ENCODE results near the gene AGRN. TPM values are rescaled to one million over a fixed set of nuclear protein-coding genes. Genes with fewer than 3 reads are reported as not detected.
"Not testable (repeated sequence)": the region's sequence is repeated elsewhere in the genome, so short reads cannot be mapped to it uniquely, and the experiment has no call there.

AGRN gene
- polyA plus RNA-seq, 3 donors, result 188 to 295 (median 282) TPM

DNA sequence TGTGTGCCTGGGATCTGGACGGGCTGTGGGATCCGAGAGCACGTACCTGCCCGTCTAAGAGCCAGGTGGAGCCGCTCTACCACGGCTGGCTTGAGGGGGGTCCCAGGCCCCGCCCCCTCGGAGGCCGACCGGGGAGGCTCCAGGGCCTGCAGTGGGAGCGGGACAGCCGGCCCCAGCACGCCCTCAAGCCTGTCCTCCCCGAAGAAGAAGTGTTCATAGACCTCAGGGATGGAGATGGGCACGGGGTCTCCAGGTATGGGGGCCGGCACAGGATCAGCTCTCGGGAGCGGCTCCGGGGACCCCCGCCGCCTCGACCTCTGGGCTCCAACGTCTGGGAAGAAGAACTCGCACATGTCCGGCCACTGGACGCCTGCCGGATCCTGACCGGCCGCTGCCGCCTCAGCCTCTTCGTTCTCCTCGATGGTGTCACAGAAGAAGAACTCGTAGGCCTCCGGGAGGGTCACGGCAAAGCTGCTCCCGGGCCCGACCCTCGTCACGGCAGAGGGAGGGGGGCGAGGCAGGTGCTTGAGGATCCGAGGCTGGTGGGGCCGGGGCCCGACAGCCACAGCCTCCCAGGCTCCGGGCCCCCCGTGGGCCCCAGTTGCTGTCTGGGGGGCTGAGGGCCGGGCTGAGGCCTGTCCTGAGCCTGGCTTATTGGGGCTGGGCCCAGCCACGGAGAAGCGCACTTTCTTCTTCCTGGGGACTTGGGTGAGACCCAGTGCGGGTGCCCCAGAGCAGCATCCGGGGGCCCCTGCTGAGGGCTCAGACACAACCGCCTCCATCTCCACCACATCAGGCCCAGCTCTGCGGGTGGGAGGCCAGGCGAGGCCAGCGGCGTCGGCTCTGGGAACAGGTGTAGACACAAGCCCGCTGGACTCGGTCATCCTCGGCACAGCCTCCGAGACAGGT lies 40.8 kb upstream of the AGRN start:
- DNase-seq (ENCODE audit: extremely low read depth in 1 of 11, low read depth in 9 of 11, low spot score in 4 of 11), result no peak

DNA sequence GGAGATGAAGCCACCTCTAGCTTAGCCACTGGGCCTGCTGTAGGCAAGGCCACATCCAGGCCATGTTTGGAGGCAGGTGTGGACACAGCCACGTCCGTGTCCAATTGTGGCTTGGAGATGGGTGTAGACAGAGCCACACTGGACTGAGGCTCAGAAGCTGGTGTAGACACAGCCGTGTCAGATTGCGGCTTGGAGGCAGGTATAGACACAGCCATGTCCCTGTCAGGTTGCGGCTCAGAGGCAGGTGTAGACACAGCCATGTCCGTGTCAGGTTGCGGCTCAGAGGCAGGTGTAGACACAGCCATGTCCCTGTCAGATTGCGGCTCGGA lies 40.2 kb upstream of the AGRN start:
- no peak for DNase-seq (ENCODE audit: extremely low read depth in 1 of 11, low read depth in 9 of 11, low spot score in 4 of 11)

DNA sequence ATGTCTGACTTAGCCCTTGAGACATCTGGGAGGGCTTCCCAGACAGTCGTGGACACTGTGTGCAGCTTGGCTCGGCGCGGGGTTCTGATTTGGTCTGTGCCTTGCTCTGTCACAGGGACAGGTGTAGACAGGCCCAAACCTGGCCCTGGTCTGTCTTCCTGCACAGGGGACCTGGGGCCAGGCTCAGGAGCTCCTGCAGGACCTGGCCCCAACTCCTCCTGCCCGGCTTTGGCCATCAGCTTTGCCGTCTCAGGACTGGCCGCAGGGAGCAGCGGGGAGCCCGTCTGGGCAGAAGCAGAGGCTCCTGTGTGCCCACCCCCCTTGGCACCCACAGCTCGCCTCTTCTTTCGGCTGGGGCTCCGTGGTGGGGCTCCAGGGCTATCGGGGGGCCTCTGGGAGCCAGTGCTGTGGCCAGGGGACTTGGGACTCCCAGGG lies 39.8 kb upstream of the AGRN start:
- DNase-seq (ENCODE audit: extremely low read depth in 1 of 11, low read depth in 9 of 11, low spot score in 4 of 11), result no peak

DNA sequence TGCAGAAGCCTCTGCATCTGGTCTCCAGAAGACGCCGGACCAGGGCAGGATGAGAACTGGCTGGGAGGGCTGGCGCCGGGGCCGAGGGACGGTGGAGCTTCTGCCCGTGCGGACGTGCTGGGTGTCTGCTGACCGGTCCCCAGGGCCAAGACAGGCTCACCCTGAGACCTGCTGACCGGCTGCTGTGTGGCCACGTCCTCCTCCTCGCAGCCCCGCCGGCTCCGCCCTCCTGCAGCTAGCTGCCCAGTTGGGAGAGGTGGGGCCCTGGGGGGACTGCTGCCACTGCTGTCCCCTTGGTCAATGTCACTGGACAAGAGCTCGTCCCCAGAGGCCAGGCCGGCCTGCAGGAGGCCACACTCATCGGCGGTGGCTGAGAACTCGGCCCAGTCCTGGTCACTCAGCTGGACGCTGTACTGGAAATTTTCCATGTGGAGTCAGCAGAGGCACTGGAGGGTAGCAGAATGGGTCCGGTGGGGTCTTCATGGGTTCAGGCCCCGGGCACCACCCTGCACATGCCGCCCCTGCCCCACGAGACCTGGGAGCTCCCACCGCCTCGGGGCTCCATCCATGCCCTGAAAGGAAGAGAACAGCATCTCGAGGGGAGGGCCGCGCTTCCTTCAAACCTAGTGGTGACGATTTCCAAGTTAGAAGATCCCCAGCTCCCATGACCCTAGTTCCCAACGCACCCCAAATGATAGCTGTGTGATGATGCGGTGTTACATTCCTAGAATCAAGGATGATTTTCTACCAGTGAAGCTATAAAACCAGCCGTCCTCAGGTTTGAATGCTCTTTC lies 39.1 kb upstream of the AGRN start:
- no peak for DNase-seq (ENCODE audit: extremely low read depth in 1 of 11, low read depth in 9 of 11, low spot score in 4 of 11)

DNA sequence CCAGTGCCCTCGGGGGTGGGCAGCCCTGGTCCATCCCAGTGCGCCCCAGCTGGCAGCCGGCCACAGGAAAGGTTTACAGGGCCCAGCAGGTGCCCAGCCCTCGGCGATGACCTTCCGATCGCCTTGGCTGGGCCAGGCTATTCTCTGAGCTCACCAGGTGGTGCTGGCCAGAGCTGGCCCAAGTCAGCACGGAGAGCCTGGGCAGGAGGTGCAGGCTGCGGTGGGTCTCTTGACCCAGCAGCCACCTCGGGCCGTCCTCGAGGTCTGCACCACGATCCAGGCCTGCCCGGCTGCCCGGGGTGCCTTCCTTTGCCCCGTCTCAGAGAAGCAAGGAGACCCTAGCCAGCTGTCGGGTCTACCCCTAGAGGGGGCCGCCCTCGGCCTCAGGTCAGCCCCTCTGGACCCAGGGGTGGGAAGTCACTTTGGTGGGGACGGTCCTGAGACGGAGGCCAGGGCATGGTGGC lies 38.4 kb upstream of the AGRN start:
- DNase-seq (ENCODE audit: extremely low read depth in 1 of 11, low read depth in 9 of 11, low spot score in 4 of 11), result no peak

DNA sequence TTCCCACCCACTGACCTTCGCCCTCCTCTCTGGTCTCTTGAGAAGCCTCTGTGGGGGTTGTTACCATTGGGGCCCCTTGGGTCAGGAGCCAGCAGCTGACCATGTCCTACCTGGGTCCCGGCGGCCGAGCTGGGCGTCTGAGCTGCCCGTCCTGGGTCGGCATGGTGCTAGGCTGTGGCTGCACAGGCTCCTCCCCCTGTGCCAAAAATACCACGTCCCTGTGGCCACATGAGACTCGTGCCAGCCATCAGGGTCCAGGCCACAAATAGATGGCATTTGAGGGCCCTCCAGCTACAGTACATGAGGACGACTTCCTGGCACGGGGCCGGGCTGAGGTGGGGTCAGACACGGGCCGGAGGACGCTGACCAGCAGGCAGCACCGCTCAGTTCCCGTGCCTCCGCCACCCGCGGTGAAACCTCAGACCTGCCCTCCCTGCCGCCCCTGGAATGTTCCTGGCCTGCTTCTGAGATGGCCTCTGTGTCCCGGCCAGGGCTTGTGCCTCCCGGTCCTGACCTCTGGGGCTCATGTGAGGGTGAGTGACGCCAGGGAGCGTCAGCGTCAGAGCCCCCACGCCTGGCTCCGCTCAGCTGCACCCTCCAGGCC lies 37.9 kb upstream of the AGRN start, which contains the start of gene PERM1:
TSS of gene PERM1 (minus strand) at position 139 of the 604 bp plus-strand sequence. CDS start 1,064 bp downstream, outside the sequence.
- DNase-seq (ENCODE audit: extremely low read depth in 1 of 11, low read depth in 9 of 11, low spot score in 4 of 11), result no peak

DNA sequence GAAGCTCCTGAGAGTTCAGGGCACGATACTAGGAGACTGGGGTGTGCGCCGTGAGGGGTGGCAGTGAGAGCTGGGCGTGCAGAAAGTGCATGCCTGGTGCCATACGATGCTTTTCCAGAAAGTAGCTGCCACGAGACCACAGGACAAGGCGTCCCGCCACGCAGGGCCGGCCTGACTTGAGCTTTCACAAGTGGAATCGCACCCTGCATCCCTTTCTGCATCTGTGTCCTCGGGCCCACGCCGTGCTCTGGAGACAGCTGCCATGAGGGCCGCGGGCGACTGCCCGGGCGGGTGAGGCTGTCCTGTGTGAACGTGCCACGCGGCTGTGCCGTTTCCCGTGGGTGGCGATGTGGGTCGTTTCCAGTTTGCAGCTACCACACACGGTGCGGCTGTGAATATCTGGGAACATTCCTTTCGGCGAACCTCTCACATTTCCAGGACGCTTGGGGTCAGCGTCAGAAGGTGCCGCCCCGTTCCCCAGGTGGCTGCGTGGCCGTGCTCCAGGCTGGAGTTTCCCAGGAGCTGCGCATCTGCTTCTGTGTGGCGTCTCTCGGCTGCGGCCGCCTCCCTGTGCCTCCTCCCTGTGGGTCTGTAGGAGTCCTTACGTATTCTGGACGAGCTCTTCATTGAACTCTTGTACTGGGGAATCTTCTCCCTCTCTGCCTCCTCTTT lies 37.0 kb upstream of the AGRN start:
- no peak for DNase-seq (ENCODE audit: extremely low read depth in 1 of 11, low read depth in 9 of 11, low spot score in 4 of 11)

DNA sequence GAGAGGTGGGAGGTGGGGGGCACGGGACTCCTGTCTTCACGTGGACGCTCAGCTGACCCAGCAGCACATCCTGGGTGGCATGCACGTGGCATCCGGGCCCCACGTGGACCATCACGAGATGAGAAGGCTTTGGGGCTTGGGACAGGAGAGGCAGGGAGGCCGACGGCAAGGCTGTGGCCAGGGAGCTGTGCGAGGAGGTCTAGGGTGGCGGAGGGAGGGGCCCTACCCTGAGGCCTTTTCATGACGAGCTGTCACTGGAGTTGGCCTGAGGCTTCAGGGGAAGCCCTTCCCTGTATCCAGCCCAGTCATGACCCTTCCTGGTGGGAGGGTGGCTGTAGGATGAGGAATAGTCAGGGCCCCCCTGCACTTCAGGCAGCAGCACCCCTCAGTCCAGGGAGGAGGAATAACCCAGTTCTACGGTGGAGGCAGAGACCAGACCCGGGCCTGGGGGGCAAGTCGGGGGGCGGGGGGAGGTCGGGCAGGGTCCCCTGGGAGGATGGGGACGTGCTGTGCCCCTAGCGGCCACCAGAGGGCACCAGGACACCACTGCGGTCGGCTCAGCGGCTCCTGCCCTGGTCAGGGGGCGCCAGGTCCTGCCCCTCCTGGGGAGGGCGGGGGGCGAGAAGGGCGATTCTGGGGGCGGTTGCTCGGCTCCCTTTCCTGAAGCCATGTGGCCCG lies 36.0 kb upstream of the AGRN start:
- DNase-seq (ENCODE audit: extremely low read depth in 1 of 11, low read depth in 9 of 11, low spot score in 4 of 11), result no peak

DNA sequence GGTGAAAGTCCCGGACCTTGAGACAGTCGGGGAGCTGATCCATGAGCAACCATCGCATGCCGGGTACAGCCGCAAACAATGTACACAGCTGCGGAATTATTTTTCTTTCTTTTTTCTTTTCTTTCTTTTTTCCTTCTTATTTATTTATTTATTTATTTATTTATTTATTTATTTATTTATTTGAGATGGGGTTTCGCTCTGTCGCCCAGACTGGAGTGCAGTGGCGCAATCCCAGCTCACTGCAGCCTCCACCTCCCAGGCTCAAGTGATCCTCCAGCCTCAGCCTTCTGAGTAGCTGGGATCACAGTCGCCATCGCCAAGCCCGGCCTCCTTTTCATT lies 35.5 kb upstream of the AGRN start:
- no peak for DNase-seq (ENCODE audit: extremely low read depth in 1 of 11, low read depth in 9 of 11, low spot score in 4 of 11)

DNA sequence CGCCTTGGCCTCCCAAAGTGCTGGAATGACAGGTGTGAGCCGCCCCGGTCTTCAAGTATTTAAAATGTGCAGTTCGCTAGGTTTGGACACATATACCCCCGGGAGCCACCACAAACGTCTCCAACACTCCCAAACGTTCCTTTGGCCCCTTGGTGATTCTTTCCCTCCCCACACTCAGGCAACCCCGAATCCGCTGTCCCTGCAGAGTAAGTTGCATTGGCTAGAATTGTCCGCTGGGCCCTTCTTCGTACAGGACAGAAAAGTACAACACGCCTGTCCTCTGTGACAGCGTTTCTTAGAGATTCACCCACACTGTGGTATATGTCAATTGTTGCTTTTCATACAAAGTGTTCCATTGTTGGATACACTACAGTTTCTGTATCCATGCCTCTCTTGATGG lies 34.8 kb upstream of the AGRN start:
- DNase-seq (ENCODE audit: extremely low read depth in 1 of 11, low read depth in 9 of 11, low spot score in 4 of 11), result no peak

DNA sequence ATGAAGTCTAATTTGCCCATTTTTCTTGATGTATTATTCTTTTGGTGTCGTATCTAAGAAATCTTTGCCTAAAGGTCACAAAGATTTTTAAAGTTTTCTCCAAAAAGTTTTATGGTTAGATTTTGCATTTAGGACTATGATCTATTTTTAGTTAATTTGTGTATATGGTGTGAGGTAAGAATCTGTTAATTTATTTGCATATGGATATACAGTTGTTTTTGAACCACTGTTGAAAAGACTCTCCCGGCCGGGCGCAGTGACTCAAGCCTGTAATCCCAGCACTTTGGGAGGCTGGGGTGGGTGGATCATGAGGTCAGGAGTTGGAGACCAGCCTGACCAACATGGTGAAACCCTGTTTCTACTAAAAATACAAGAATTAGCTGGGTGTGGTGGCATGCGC lies 31.9 kb upstream of the AGRN start:
- not testable (repeated sequence) for DNase-seq (ENCODE audit: extremely low read depth in 1 of 11, low read depth in 9 of 11, low spot score in 4 of 11)

DNA sequence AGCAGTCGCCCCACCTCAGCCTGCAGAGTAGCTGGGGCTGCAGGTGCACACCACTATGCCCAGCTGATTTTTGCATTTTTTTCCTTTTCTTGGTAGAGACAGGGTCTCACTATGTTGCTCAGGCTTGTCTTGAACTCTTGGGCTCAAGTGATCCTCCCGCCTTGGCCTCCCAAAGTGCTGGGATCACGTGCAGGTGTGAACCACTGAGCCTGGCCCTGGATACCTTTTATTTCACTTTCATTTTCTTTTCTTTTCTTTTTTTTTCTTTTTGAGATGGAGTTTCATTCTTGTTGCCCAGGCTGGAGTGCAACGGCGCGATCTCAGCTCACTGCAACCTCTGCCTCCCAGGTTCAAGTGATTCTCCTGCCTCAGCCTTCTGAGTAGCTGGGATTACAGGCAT lies 28.6 kb upstream of the AGRN start:
- DNase-seq (ENCODE audit: extremely low read depth in 1 of 11, low read depth in 9 of 11, low spot score in 4 of 11), result not testable (repeated sequence)

DNA sequence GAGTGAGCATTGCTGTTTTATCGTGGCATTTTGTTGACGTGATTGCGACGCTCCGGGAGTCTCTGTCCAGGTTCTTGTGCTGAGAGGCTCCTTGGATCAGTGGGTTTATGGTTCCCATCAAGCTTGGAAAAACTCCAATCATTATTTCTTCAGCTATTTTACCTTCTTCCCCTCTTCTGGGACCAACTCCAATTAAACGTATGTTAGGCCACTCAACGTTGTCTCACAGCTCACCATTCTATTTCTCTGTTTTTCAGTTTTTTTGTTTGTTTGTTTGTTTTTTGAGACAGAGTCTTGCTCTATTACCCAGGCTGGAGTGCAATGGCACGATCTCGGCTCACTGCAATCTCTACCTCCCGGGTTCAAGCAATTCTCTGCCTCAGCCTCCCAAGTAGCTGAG lies 28.0 kb upstream of the AGRN start:
- no peak for DNase-seq (ENCODE audit: extremely low read depth in 1 of 11, low read depth in 9 of 11, low spot score in 4 of 11)

DNA sequence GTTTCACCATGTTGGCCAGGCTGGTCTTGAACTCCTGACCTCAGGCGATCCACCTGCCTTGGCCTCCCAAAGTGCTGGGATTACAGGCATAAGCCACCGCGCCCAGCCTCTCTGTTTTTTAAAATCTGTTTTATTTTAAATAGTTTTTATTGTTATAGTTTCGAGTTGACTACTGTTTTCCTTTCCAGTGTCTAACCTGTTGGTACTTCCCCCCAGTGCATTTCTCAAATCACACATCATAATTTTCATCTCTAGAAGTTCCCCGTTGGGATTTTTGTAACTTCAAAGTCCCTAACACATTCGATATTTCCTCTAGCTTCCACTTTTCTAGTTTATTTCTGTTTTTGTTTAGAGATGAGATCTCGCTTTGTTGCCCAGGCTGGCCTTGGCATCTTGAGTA lies 27.6 kb upstream of the AGRN start:
- DNase-seq (ENCODE audit: extremely low read depth in 1 of 11, low read depth in 9 of 11, low spot score in 4 of 11), result no peak

DNA sequence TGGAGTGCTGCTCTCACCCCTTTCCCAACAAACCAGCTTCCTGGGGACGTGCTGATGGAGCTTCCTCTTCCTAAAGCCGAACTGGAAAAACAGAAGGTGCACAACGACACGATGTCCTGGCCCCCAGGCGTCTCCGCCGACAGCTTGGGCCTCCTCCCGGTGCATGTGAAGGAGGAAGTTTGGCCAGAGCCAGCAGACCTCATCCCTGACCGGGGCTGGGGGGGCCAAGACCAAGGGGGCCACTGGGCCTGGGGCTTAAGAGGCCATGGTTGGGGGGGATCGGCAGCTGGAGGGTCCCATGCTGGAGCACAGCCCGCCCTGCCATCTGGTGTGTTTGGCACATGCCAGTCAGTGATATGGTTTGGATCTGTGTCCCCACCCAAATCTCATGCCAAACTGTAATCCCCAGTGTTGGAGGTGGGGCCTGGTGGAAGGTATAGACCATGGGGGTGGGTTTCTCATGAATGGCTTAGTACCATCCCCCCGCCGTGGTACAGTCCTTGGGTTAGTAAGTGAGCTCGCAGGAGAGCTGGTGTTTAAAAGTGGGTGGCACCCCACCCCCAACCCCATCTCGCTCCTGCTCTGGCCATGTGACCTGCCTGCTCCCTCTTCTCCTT lies 26.4 kb upstream of the AGRN start:
- DNase-seq (ENCODE audit: extremely low read depth in 1 of 11, low read depth in 9 of 11, low spot score in 4 of 11), result no peak

DNA sequence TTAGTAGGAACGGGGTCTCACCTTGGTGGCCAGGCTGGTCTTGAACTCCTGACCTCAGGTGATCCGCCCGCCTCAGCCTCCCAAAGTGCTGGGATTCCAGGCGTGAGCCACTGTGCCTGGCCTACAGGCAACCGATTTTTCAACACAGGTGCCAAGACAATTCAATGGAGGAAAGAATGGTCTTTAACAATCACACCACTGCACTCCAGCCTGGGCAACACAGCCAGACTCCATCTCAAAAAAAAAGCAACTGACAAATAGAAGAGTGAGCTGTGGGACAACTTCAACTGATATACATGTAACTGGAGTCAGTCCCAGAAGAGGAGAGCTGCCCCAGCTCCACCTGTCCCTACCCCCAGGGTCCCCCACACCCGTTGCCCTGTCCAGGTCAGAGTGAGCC lies 25.4 kb upstream of the AGRN start:
- DNase-seq (ENCODE audit: extremely low read depth in 1 of 11, low read depth in 9 of 11, low spot score in 4 of 11), result not testable (repeated sequence)

DNA sequence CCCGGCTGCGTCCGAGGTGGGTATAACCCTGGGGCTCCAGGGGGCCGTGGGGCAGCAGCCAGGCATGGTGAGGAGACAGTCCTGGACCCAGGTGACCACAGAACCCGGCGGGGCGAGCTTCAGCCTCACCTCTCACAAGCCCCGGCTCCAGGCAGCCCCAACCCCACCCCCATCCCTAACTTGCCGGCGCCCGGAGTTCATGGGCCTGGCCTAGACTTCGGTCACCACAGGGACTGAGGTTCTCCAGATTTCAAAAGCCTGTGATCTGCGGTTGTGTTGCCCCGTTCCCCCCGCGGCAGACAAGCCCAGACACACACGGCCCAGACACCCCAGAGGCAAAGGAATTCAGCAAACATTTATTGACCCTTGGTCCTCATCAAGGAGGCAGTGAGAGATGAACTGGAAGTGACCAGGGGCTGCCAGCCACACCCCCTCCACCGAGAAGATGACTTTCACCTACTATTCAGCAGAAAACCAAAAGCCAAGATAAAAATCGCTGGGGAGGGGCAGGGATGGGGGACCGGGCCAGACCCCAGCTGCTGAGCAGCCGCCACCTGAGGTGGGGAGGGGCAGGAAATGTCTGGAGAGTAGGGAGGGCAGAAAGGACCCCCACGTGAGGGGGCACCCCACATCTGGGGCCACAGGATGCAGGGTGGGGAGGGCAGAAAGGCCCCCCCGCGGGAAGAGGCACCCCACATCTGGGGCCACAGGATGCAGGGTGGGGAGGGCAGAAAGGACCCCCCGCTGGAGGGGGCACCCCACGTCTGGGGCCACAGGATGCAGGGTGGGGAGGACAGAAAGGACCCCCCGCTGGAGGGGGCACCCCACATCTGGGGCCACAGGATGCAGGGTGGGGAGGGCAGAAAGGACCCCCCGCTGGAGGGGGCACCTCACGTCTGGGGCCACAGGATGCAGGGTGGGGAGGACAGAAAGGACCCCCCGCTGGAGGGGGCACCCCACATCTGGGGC lies 24.0 kb upstream of the AGRN start:
- DNase-seq (ENCODE audit: extremely low read depth in 1 of 11, low read depth in 9 of 11, low spot score in 4 of 11), result no peak
